ENCODE measurements around the gene N4BP2L2.

- TF ChIP-seq ZNF70 (CRISPR knock-in tag; IDR thresholded peaks at IDR 0.05): no peak
- TF ChIP-seq CSDC2 (CRISPR knock-in tag; IDR thresholded peaks at IDR 0.05): no peak; the same call in 1 of the 2 replicates
- TF ChIP-seq ZC3H10 (CRISPR knock-in tag; IDR thresholded peaks at IDR 0.05): no peak
- TF ChIP-seq, protein P1, sequence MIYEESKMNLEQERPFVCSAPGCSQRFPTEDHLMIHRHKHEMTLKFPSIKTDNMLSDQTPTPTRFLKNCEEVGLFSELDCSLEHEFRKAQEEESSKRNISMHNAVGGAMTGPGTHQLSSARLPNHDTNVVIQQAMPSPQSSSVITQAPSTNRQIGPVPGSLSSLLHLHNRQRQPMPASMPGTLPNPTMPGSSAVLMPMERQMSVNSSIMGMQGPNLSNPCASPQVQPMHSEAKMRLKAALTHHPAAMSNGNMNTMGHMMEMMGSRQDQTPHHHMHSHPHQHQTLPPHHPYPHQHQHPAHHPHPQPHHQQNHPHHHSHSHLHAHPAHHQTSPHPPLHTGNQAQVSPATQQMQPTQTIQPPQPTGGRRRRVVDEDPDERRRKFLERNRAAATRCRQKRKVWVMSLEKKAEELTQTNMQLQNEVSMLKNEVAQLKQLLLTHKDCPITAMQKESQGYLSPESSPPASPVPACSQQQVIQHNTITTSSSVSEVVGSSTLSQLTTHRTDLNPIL (CRISPR knock-in tag; IDR thresholded peaks at IDR 0.05; ENCODE audit: low read depth): no peak
- TF ChIP-seq, protein P2, sequence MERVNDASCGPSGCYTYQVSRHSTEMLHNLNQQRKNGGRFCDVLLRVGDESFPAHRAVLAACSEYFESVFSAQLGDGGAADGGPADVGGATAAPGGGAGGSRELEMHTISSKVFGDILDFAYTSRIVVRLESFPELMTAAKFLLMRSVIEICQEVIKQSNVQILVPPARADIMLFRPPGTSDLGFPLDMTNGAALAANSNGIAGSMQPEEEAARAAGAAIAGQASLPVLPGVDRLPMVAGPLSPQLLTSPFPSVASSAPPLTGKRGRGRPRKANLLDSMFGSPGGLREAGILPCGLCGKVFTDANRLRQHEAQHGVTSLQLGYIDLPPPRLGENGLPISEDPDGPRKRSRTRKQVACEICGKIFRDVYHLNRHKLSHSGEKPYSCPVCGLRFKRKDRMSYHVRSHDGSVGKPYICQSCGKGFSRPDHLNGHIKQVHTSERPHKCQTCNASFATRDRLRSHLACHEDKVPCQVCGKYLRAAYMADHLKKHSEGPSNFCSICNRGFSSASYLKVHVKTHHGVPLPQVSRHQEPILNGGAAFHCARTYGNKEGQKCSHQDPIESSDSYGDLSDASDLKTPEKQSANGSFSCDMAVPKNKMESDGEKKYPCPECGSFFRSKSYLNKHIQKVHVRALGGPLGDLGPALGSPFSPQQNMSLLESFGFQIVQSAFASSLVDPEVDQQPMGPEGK (CRISPR knock-in tag; IDR thresholded peaks at IDR 0.05; ENCODE audit: borderline replicate concordance): no peak
- TF ChIP-seq ZNF8 (CRISPR knock-in tag; IDR thresholded peaks at IDR 0.05): no peak
- TF ChIP-seq ZFP30 (CRISPR knock-in tag; IDR thresholded peaks at IDR 0.05): no peak
- TF ChIP-seq ZNF565 (CRISPR knock-in tag; conservative IDR thresholded peaks at IDR 0.05; ENCODE audit: low read depth): no peak
- TF ChIP-seq ISL1 (CRISPR knock-in tag; IDR thresholded peaks at IDR 0.05): no peak
Observed at GRCh38 chr13:32586080-32586900, 47.7 kb upstream of the N4BP2L2 start, which contains the start of gene PDS5B.
